HPDE6-E6E7 (cell line): ENCODE data around the gene MC5R.
"Not testable (repeated sequence)": the region's sequence is repeated elsewhere in the genome, so short reads cannot be mapped to it uniquely, and the experiment has no call there.

Experiments
- DNase-seq: peaks from one replicate; pipeline ENCODE4 v3.0.0; 2011; ENCODE audit warnings: missing footprints; ENCODE audit errors: extremely low spot score

The MC5R gene

GRCh38 chr18:13849791-13850190, 25.8 kb downstream of the MC5R start:
- DNase-seq, result no peak

GRCh38 chr18:13862898-13863297, 38.9 kb downstream of the MC5R start:
- DNase-seq, result not testable (repeated sequence)

GRCh38 chr18:13868501-13869271, 44.7 kb downstream of the MC5R start:
- no peak for DNase-seq

- DNase-seq, result no peak
Measured at GRCh38 chr18:13871701-13872100, 47.8 kb downstream of the MC5R start.

- no peak for DNase-seq
Measured at GRCh38 chr18:13872373-13872772, 48.4 kb downstream of the MC5R start.

- DNase-seq, result no peak
Measured at GRCh38 chr18:13872932-13873331, 49.0 kb downstream of the MC5R start.

GRCh38 chr18:13874558-13874957, 50.6 kb downstream of the MC5R start:
- DNase-seq, result no peak
